Measurements from ENCODE around the gene AOAH.

AOAH gene

GRCh38 chr7:36667007-36667745, 57.1 kb downstream of the AOAH start:
- Histone ChIP-seq H3K9ac (ENCODE audit: low read depth, low read length) (no peak overlapping the region), H3K4me1 (ENCODE audit: insufficient read depth, low read length) (peaks cover 4% of the 10 kb centered on the region), H3K9me3 (ENCODE audit: control insufficient read depth, insufficient read depth, low read length) (no peaks in the 10 kb centered on the region), H3K36me3 (ENCODE audit: insufficient read depth, low read length) (no peaks in the 10 kb centered on the region)

- H3K4me1 ChIP-seq (ENCODE audit: insufficient read depth, low read length): peaks cover 32% of the 10 kb centered on the region
- no peaks in the 10 kb centered on the region for H3K9me3 ChIP-seq (ENCODE audit: control insufficient read depth, insufficient read depth, low read length)
- H3K36me3 ChIP-seq (ENCODE audit: insufficient read depth, low read length): no peaks in the 10 kb centered on the region
- H3K9ac ChIP-seq (ENCODE audit: low read depth, low read length): no peak overlapping the region
Measured at GRCh38 chr7:36663481-36663880, 60.8 kb downstream of the AOAH start.

GRCh38 chr7:36661135-36661840, 63.0 kb downstream of the AOAH start:
- Histone ChIP-seq H3K9ac (ENCODE audit: low read depth, low read length) (no peak overlapping the region), H3K4me1 (ENCODE audit: insufficient read depth, low read length) (peaks cover 50% of the 10 kb centered on the region), H3K9me3 (ENCODE audit: control insufficient read depth, insufficient read depth, low read length) (no peaks in the 10 kb centered on the region), H3K36me3 (ENCODE audit: insufficient read depth, low read length) (no peaks in the 10 kb centered on the region)

- H3K36me3 ChIP-seq (ENCODE audit: insufficient read depth, low read length): no peaks in the 10 kb centered on the region
- H3K4me1 ChIP-seq (ENCODE audit: insufficient read depth, low read length): peaks cover 58% of the 10 kb centered on the region
- H3K9ac ChIP-seq (ENCODE audit: low read depth, low read length): no peak overlapping the region
- no peaks in the 10 kb centered on the region for H3K9me3 ChIP-seq (ENCODE audit: control insufficient read depth, insufficient read depth, low read length)
Measured at GRCh38 chr7:36659638-36660341, 64.5 kb downstream of the AOAH start.

- H3K9me3 ChIP-seq (ENCODE audit: control insufficient read depth, insufficient read depth, low read length): no peaks in the 10 kb centered on the region
- H3K36me3 ChIP-seq (ENCODE audit: insufficient read depth, low read length): no peaks in the 10 kb centered on the region
- H3K9ac ChIP-seq (ENCODE audit: low read depth, low read length): no peak overlapping the region
- H3K4me1 ChIP-seq (ENCODE audit: insufficient read depth, low read length): peaks cover 64% of the 10 kb centered on the region
Measured at GRCh38 chr7:36659172-36659516, 65.2 kb downstream of the AOAH start.

GRCh38 chr7:36658335-36659171, 65.7 kb downstream of the AOAH start:
- Histone ChIP-seq H3K9ac (ENCODE audit: low read depth, low read length) (no peak overlapping the region), H3K36me3 (ENCODE audit: insufficient read depth, low read length) (no peaks in the 10 kb centered on the region), H3K9me3 (ENCODE audit: control insufficient read depth, insufficient read depth, low read length) (no peaks in the 10 kb centered on the region), H3K4me1 (ENCODE audit: insufficient read depth, low read length) (peaks cover 68% of the 10 kb centered on the region)

GRCh38 chr7:36657036-36657660, 67.1 kb downstream of the AOAH start:
- H3K9ac ChIP-seq (ENCODE audit: low read depth, low read length): no peak overlapping the region
- H3K36me3 ChIP-seq (ENCODE audit: insufficient read depth, low read length): no peaks in the 10 kb centered on the region
- H3K9me3 ChIP-seq (ENCODE audit: control insufficient read depth, insufficient read depth, low read length): no peaks in the 10 kb centered on the region
- H3K4me1 ChIP-seq (ENCODE audit: insufficient read depth, low read length): peaks cover 77% of the 10 kb centered on the region

- Histone ChIP-seq H3K9me3 (ENCODE audit: control insufficient read depth, insufficient read depth, low read length) (no peaks in the 10 kb centered on the region), H3K9ac (ENCODE audit: low read depth, low read length) (no peak overlapping the region), H3K4me1 (ENCODE audit: insufficient read depth, low read length) (peaks cover 58% of the 10 kb centered on the region)
Measured at GRCh38 chr7:36654436-36654835, 69.9 kb downstream of the AOAH start.

GRCh38 chr7:36653663-36654355, 70.5 kb downstream of the AOAH start:
- H3K9ac ChIP-seq (ENCODE audit: low read depth, low read length): no peak overlapping the region
- H3K36me3 ChIP-seq (ENCODE audit: insufficient read depth, low read length): no peaks in the 10 kb centered on the region
- no peaks in the 10 kb centered on the region for H3K9me3 ChIP-seq (ENCODE audit: control insufficient read depth, insufficient read depth, low read length)
- peaks cover 52% of the 10 kb centered on the region for H3K4me1 ChIP-seq (ENCODE audit: insufficient read depth, low read length)

More at GRCh38 chr7:36654436-36654835, 69.9 kb downstream of the AOAH start:
- no peaks in the 10 kb centered on the region for H3K36me3 ChIP-seq (ENCODE audit: insufficient read depth, low read length)

- H3K36me3 ChIP-seq (ENCODE audit: insufficient read depth, low read length): no peaks in the 10 kb centered on the region
Measured at GRCh38 chr7:36653008-36653662, 71.2 kb downstream of the AOAH start.

GRCh38 chr7:36652431-36652830, 71.9 kb downstream of the AOAH start:
- no peaks in the 10 kb centered on the region for H3K36me3 ChIP-seq (ENCODE audit: insufficient read depth, low read length)
- peaks cover 39% of the 10 kb centered on the region for H3K4me1 ChIP-seq (ENCODE audit: insufficient read depth, low read length)

More at GRCh38 chr7:36653008-36653662, 71.2 kb downstream of the AOAH start:
- H3K9ac ChIP-seq (ENCODE audit: low read depth, low read length): no peak overlapping the region
- H3K9me3 ChIP-seq (ENCODE audit: control insufficient read depth, insufficient read depth, low read length): no peaks in the 10 kb centered on the region
- peaks cover 45% of the 10 kb centered on the region for H3K4me1 ChIP-seq (ENCODE audit: insufficient read depth, low read length)

GRCh38 chr7:36651404-36651803, 72.9 kb downstream of the AOAH start:
- no peaks in the 10 kb centered on the region for H3K9me3 ChIP-seq (ENCODE audit: control insufficient read depth, insufficient read depth, low read length)
- H3K9ac ChIP-seq (ENCODE audit: low read depth, low read length): no peak overlapping the region
- no peaks in the 10 kb centered on the region for H3K36me3 ChIP-seq (ENCODE audit: insufficient read depth, low read length)
- peaks cover 32% of the 10 kb centered on the region for H3K4me1 ChIP-seq (ENCODE audit: insufficient read depth, low read length)

More at GRCh38 chr7:36652431-36652830, 71.9 kb downstream of the AOAH start:
- no peaks in the 10 kb centered on the region for H3K9me3 ChIP-seq (ENCODE audit: control insufficient read depth, insufficient read depth, low read length)
- no peak overlapping the region for H3K9ac ChIP-seq (ENCODE audit: low read depth, low read length)

GRCh38 chr7:36650766-36651312, 73.5 kb downstream of the AOAH start:
- no peak overlapping the region for H3K9ac ChIP-seq (ENCODE audit: low read depth, low read length)
- no peaks in the 10 kb centered on the region for H3K9me3 ChIP-seq (ENCODE audit: control insufficient read depth, insufficient read depth, low read length)
- H3K4me1 ChIP-seq (ENCODE audit: insufficient read depth, low read length): peaks cover 29% of the 10 kb centered on the region
- no peaks in the 10 kb centered on the region for H3K36me3 ChIP-seq (ENCODE audit: insufficient read depth, low read length)

Measured in ES-I3 (cell line).